NT2/D1 (cell line): ENCODE results near the gene EMD.

ENCODE experiments used
- SUZ12 ChIP-seq: IDR thresholded peaks from 2 replicates; pipeline ENCODE4 v1.6.1; 2011; ENCODE audit not compliant: insufficient read length, insufficient read depth; ENCODE audit errors: extremely low read depth
- YY1 ChIP-seq: IDR thresholded peaks from 2 replicates; pipeline ENCODE4 v1.6.1; 2011; ENCODE audit not compliant: insufficient read length, insufficient read depth
- ZNF274 ChIP-seq: IDR thresholded peaks from 2 replicates; pipeline ENCODE4 v1.6.1; 2011; ENCODE audit warnings: mild to moderate bottlenecking, low read depth, low read length

DNA sequence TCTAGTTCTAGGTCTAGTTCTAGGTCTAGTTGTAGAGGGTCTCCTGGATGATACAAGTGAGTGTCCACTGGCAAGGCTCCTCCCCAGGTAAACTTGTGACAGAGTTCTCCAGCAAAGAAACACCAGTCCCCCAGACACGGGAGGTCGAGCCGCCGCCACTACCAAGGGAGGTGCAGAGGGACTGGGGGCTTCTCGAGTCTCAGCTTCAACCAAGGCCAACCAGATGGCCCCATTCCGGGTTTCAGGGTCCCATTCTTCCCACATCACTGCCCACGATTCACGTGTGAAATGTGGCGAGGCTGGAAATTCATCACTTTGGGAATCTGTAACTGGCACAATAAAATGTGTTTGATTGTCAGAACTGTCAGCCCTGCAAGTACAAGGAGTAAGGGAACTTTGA, 46.0 kb upstream of the EMD start:
- no peak for TF ChIP-seq SUZ12
- no peak for TF ChIP-seq YY1
- no peak for TF ChIP-seq ZNF274
